Measurements from ENCODE around the gene TRIM32. TPM values are rescaled to one million over a fixed set of nuclear protein-coding genes. Genes with fewer than 3 reads are reported as not detected.

The TRIM32 gene
- polyA plus RNA-seq, 4 donors: 22.4 to 23.9 (median 23.1) TPM

- DNase-seq (ENCODE audit: low read depth in 4 of 4, low spot score in 3 of 4): no peak
Measured at GRCh38 chr9:116749772-116750171, 62.7 kb downstream of the TRIM32 start.

DNA sequence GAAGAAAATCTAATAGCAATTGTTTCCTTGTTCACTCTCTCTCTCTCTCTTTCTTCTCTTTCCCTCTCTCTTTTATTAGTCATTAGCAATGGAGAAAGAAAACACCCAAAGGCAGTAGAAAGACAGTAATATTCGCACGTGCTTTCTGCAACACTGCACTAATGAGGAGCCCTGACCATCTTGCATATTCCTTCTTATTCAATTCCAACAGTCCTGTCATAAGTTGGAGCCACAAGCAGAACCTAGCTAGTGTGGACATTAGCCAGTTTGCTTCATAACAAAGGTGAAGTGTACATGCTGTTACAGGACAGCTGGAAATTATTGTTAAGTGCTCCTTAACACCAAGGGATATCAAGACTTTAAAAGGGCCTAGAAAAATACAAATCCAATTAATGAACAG is 63.4 kb downstream of the TRIM32 start:
- DNase-seq (ENCODE audit: low read depth in 4 of 4, low spot score in 3 of 4): no peak
